Measurements from ENCODE around the gene RPS19BP1.

DNA sequence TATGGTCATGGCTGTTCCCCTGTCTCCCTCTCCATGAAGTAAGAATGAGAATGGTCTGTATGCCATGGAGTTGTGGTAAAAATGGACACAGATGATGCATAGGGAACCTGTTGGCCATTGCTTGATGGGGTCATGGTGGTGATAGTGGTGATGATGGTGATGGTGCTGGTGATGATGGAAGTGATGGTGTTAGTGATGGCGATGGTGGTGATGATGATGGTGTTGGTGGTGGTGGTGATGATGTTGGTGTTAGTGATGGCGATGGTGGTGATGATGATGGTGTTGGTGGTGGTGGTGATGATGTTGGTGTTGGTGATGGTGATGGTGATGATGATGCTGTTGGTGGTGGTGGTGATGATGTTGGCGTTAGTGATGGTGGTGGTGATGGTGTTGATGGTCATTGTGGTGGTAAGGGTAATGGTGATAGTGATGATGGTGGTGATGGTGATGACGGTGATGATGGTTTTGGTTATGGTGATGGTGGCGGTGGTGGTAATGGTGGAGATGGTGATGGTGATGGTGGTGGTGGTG is 32.9 kb upstream of the RPS19BP1 start:
- TF ChIP-seq, protein P1, sequence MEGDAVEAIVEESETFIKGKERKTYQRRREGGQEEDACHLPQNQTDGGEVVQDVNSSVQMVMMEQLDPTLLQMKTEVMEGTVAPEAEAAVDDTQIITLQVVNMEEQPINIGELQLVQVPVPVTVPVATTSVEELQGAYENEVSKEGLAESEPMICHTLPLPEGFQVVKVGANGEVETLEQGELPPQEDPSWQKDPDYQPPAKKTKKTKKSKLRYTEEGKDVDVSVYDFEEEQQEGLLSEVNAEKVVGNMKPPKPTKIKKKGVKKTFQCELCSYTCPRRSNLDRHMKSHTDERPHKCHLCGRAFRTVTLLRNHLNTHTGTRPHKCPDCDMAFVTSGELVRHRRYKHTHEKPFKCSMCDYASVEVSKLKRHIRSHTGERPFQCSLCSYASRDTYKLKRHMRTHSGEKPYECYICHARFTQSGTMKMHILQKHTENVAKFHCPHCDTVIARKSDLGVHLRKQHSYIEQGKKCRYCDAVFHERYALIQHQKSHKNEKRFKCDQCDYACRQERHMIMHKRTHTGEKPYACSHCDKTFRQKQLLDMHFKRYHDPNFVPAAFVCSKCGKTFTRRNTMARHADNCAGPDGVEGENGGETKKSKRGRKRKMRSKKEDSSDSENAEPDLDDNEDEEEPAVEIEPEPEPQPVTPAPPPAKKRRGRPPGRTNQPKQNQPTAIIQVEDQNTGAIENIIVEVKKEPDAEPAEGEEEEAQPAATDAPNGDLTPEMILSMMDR (IDR thresholded peaks at IDR 0.05; ENCODE audit: borderline replicate concordance, extremely low read depth, low read length, poor library complexity, severe bottlenecking) = no peak
- TF ChIP-seq EZH2 (IDR thresholded peaks at IDR 0.05; ENCODE audit: borderline replicate concordance, low read depth, low read length, severe bottlenecking) = no peak

Measured in DND-41 (cell line).